Right lobe of liver (tissue), 6 donors: ENCODE data around the gene RAB26. TPM values are rescaled to one million over a fixed set of nuclear protein-coding genes. Genes with fewer than 3 reads are reported as not detected.
A peak's percentile ranks its signal among the peaks of the same experiment; 100 is the strongest.

Experiments
- ATAC-seq, 4 donors: fragments of 200-7000 bp; cut with Tn5 transposase; one replicate each; pipeline ENCODE4 v1.9.1; 2020; ENCODE audit warnings: mild to moderate bottlenecking in 4 of 4, moderate library complexity in 4 of 4
- DNase-seq, 3 donors: peaks; one replicate each; pipeline ENCODE4 v3.0.0-alpha.2; 2020
- H3K27ac ChIP-seq, 3 donors: fragments of 200-600 bp; one replicate each; pipeline ENCODE4 v1.8.0; 2022
- H3K27me3 ChIP-seq, 2 donors: fragments of 200-600 bp; one replicate each; pipeline ENCODE4 v1.8.0; 2022
- H3K36me3 ChIP-seq, 4 donors: fragments of 200-600 bp; sonication (generic) in 1 of 4; one replicate each; pipeline versions ENCODE4 v1.5.1 to v1.8.0; 2017 to 2022; ENCODE audit warnings: control low read depth in 1 of 4
- H3K4me1 ChIP-seq, 4 donors: fragments of 200-600 bp; sonication (generic) in 1 of 4; one replicate each; pipeline versions ENCODE4 v1.5.1 to v1.8.0; 2017 to 2022; ENCODE audit warnings: control low read depth in 1 of 4
- H3K4me3 ChIP-seq, 3 donors: fragments of 200-600 bp; one replicate each; pipeline ENCODE4 v1.8.0; 2022
- H3K9me3 ChIP-seq, 4 donors: fragments of 200-600 bp; sonication (generic) in 1 of 4; one replicate each; pipeline versions ENCODE4 v1.5.1 to v1.8.0; 2017 to 2022; ENCODE audit warnings: control low read depth in 1 of 4
- CTCF ChIP-seq, 4 donors: fragments of 200-600 bp in 3 of 4; fragments of 450-650 bp in 1 of 4; IDR thresholded peaks; one replicate each; pipeline versions ENCODE4 v1.5.1 to v1.8.0; 2016 to 2022; ENCODE audit warnings: antibody characterized with exemption in 4 of 4, mild to moderate bottlenecking in 2 of 4
- POLR2A ChIP-seq: fragments of 450-650 bp; IDR thresholded peaks from one replicate; pipeline ENCODE4 v1.6.1; 2017; ENCODE audit warnings: antibody characterized with exemption, mild to moderate bottlenecking
- WGBS: methylation state at CpG from one replicate; pipeline ENCODE4 v1.1.6; 2018; ENCODE audit warnings: low coverage, low lambda C conversion rate; ENCODE audit not compliant: insufficient coverage; ENCODE audit errors: missing lambda C conversion rate; 5-methylcytosine and 5-hydroxymethylcytosine counted together
- intact Hi-C, 2 donors: fragments of 100-400 bp; cut with DNase I; formaldehyde crosslinking; loops; one replicate each; pipeline versions ENCODE4 v1.11.2 to v1.14.1; 2022
- total RNA-seq, 6 experiments: library from RNA; depleted of rRNA in 2 of 6; stranded (reverse); fragments of >200 nt in 2 of 6; fragmentation: NEBNext Ultra II Directional in 3 of 6; extraction: Animal tissue kit (Norgen Biotek cat#: 25700) in 3 of 6; gene quantifications; one replicate each; pipeline versions ENCODE4 v1.1.0 to v1.2.4, GENCODE V29; 2016 to 2023
- donor health status: DM: no; HTN: yes; CAD: no.
- donor health status: DM: no; HTN: no; CAD: no.
- donor health status: DM: no; HTN: no; CAD: no.
- donor health status: DM: no; HTN: yes; CAD: no.
- donor health status: DM: no; HTN: yes; CAD: no.

The RAB26 gene
- total RNA-seq, 6 experiments from 2014 or later = 3.8 to 14.6 (median 8.7) TPM

- DNase-seq = no peak
- intact Hi-C loops = no loop called here
These were observed 27.6 kb downstream of the RAB26 start for GRCh38 chr16:2176047-2176446.

GRCh38 chr16:2177101-2177500 is 28.7 kb downstream of the RAB26 start:
- Histone ChIP-seq H3K27me3 (no peaks in the 10 kb centered on the region), H3K4me1 (no peaks in the 10 kb centered on the region), H3K9me3 (no peaks in the 10 kb centered on the region), H3K4me3 (no peak overlapping the region), H3K27ac (no peak overlapping the region), H3K36me3 (peaks cover 0 to 41% (median 16%) of the 10 kb centered on the region in 4 donors)
- 94% methylated on average over 16 of the region's 18 CpGs for WGBS
- ATAC-seq (no peak), DNase-seq (no peak)
- intact Hi-C loops = no loop called here
- TF ChIP-seq POLR2A (no peak), CTCF (IDR thresholded peaks at IDR 0.05) (no peak)

More at GRCh38 chr16:2176047-2176446, 27.6 kb downstream of the RAB26 start:
- no peaks in the 10 kb centered on the region for H3K4me1 ChIP-seq
- no peaks in the 10 kb centered on the region for H3K27me3 ChIP-seq
- no peaks in the 10 kb centered on the region for H3K9me3 ChIP-seq
- TF ChIP-seq POLR2A (no peak), CTCF (IDR thresholded peaks at IDR 0.05) (no peak)
- H3K36me3 ChIP-seq = peaks cover 0 to 51% (median 17%) of the 10 kb centered on the region in 4 donors
- ATAC-seq = no peak
- 98% methylated on average over 7 of the region's 23 CpGs for WGBS
- H3K4me3 ChIP-seq = no peak overlapping the region
- no peak overlapping the region for H3K27ac ChIP-seq

- ATAC-seq (no peak), DNase-seq (no peak)
- intact Hi-C loops = no loop called here
- H3K4me1 ChIP-seq = no peaks in the 10 kb centered on the region
- H3K9me3 ChIP-seq = no peaks in the 10 kb centered on the region
- WGBS = 90% methylated on average over 2 of the region's 20 CpGs
- no peaks in the 10 kb centered on the region for H3K27me3 ChIP-seq
- H3K4me3 ChIP-seq = no peak overlapping the region
- peaks cover 0 to 39% (median 16%) of the 10 kb centered on the region in 4 donors for H3K36me3 ChIP-seq
- TF ChIP-seq POLR2A (no peak), CTCF (IDR thresholded peaks at IDR 0.05) (no peak)
- H3K27ac ChIP-seq = no peak overlapping the region
These were observed 29.1 kb downstream of the RAB26 start for GRCh38 chr16:2177561-2177960.

GRCh38 chr16:2178321-2179106 is 30.1 kb downstream of the RAB26 start:
- ATAC-seq (peak in 2 of 4 donors; percentile 8 to 40), DNase-seq (no peak)
- intact Hi-C loops = no loop called here
- Histone ChIP-seq H3K9me3 (no peaks in the 10 kb centered on the region), H3K27me3 (no peaks in the 10 kb centered on the region), H3K4me3 (no peak overlapping the region), H3K4me1 (no peaks in the 10 kb centered on the region), H3K27ac (no peak overlapping the region), H3K36me3 (peaks cover 0 to 33% (median 13%) of the 10 kb centered on the region in 4 donors)
- WGBS = 46% methylated on average over 33 of the region's 106 CpGs
- TF ChIP-seq CTCF (IDR thresholded peaks at IDR 0.05) (no peak), POLR2A (no peak)
